ENCODE measurements around the gene PTGER2.

The PTGER2 gene

GRCh38 chr14:52339262-52339661 lies 25.1 kb downstream of the PTGER2 start:
- DNase-seq (ENCODE audit: low spot score), result no peak

GRCh38 chr14:52342849-52343596 lies 28.9 kb downstream of the PTGER2 start:
- no peak for DNase-seq (ENCODE audit: low spot score)

GRCh38 chr14:52346778-52347177 lies 32.7 kb downstream of the PTGER2 start:
- no peak for DNase-seq (ENCODE audit: low spot score)

DNA sequence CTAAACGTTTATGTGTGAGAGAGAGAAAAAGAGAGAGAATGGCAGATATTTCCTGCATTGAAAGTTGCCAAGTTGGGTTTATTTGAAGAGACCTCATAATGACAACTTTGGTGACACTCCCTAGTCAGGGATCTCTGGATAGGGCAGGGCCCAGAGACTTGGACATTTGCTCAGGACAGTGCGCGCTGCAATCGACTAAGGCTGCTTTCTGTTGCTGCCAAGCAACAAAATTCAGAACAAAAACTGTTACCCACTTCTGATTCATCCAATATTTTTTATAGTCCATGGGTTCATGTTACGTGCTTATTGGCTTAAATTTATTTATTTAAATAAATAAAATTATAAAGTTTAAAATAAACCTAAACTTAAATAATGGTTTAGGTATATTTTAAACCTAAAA lies 34.2 kb downstream of the PTGER2 start:
- no peak for DNase-seq (ENCODE audit: low spot score)

DNA sequence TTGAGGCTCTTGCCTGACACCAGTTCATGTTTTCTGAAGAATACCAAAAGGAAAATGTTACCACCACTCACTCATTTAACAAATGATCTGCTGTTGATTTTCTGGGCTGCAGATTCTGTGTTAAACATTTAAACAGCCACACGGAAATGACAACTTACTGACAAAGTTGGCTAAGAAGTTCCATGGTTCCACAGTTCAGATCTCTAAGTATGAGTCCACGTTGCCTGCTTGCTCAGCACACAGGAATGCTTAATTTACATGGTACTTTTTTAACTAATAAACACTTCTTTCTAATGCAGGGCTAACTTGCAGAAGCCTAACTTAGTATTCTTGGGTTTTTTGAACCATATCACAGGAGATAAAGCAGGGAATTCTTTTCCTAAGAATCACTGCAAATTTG lies 34.7 kb downstream of the PTGER2 start:
- peak; percentile 35 for DNase-seq (ENCODE audit: low spot score)

DNA sequence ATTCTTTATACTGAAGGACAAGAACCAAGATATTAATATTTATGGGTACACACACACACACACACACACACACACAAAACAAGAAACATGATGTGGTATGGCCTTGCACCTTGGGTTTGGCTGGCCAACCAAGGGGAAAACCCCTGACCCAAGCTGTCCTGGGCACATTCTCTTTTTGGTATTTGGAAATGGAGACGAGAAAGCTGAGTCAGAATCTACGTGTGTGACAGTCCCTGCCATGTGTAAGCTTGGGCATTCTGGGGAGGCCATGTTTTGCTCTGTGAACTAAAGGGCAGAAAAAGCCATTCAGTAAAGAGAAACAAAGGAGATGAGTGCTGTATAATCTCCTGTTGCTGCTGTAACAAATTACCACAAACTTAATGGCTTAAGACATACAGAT lies 35.6 kb downstream of the PTGER2 start:
- no peak for DNase-seq (ENCODE audit: low spot score)

GRCh38 chr14:52350445-52350844 lies 36.3 kb downstream of the PTGER2 start:
- DNase-seq (ENCODE audit: low spot score), result no peak

- DNase-seq (ENCODE audit: low spot score), result no peak
These were observed 37.3 kb downstream of the PTGER2 start for GRCh38 chr14:52351233-52352060.

- DNase-seq (ENCODE audit: low spot score), result no peak
These were observed 38.0 kb downstream of the PTGER2 start for GRCh38 chr14:52352061-52352491.

- DNase-seq (ENCODE audit: low spot score), result no peak
These were observed 38.5 kb downstream of the PTGER2 start for GRCh38 chr14:52352569-52352968.

DNA sequence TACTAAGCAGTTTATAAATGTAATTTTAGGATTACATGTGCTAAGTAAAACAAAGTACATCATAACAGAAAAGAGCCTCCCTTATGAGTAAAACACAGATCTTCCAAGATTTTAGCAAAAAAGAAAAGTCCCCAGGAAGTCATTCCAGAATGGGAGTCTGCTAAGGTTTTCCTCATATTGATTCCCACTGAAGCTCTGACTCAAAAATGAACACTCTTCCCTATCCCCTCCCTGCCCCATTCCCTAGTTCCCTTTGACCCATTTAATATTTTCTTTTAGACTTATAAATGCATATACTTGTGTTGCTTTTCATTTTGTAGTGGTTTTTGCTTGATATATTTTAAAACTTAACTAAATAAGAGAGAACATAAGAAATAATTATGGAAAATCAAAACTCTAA lies 40.1 kb downstream of the PTGER2 start:
- DNase-seq (ENCODE audit: low spot score), result no peak

- DNase-seq (ENCODE audit: low spot score), result peak; percentile 21
These were observed 40.9 kb downstream of the PTGER2 start for GRCh38 chr14:52355016-52355431.

GRCh38 chr14:52355526-52355925 lies 41.4 kb downstream of the PTGER2 start:
- no peak for DNase-seq (ENCODE audit: low spot score)

GRCh38 chr14:52356025-52356424 lies 41.9 kb downstream of the PTGER2 start:
- no peak for DNase-seq (ENCODE audit: low spot score)

GRCh38 chr14:52360831-52361230 lies 46.7 kb downstream of the PTGER2 start:
- no peak for DNase-seq (ENCODE audit: low spot score)

GRCh38 chr14:52363041-52363704 lies 49.1 kb downstream of the PTGER2 start:
- no peak for DNase-seq (ENCODE audit: low spot score)

DNA sequence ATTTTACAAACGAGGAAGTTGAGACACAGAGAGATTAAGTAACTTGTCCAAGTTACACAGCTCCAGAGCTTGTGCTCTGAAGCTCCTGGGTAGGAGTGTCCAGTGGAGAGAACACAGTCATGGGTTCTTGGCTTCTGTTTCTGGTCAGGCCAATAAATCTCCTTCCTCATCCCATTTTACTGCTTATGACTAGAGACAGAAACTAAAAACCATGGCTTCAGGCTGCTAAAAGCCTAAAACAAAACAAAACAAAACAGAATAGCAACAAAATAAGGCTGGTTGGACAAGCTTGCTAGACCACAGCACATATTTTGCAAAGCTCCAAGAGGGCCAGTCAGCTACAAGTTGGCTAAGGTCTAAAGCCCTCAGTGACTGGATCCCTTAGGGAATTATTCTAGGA lies 49.8 kb downstream of the PTGER2 start:
- no peak for DNase-seq (ENCODE audit: low spot score)

- no peak for DNase-seq (ENCODE audit: low spot score)
These were observed 51.0 kb downstream of the PTGER2 start for GRCh38 chr14:52365071-52365470.

DNA sequence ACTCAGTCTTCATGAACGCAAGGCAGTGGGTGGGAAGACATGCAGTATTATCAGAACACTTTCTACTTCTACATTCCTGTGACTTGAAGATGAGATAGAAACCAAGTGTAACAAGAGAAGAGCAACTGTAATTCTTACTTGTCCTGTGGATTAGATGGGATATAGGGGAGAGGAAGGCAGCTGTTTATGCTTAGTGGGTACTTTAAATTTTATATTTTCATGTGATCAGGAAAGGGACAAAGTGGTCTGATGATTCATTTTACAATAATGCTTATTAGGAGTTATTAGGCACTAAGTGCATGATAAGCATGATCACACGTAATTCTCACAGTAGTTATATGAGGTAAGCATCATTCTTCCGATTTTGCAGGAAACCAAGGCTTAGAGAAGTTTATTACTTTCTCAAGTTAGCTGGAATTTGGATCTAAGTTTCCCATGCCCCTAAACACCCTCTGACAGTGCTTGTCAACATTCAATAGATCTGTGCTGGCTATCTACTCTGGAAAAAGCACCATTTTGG lies 52.7 kb downstream of the PTGER2 start:
- DNase-seq (ENCODE audit: low spot score), result no peak

- DNase-seq (ENCODE audit: low spot score), result peak; percentile 63
These were observed 55.2 kb downstream of the PTGER2 start for GRCh38 chr14:52369305-52369801.

GRCh38 chr14:52370406-52370935 lies 56.4 kb downstream of the PTGER2 start:
- DNase-seq (ENCODE audit: low spot score), result no peak

- DNase-seq (ENCODE audit: low spot score), result no peak
These were observed 63.8 kb downstream of the PTGER2 start for GRCh38 chr14:52377940-52378339.
